ENCODE results near the gene TMF1. TPM values are rescaled to one million over a fixed set of nuclear protein-coding genes. Genes with fewer than 3 reads are reported as not detected.
A peak's percentile ranks its signal among the peaks of the same experiment; 100 is the strongest.

Gene TMF1
- total and polyA plus RNA-seq, 5 donors = 6.7 to 28.5 (median 21.8) TPM

- no peak for ATAC-seq
These were observed 20.0 kb downstream of the TMF1 start for GRCh38 chr3:69032142-69032541.

DNA sequence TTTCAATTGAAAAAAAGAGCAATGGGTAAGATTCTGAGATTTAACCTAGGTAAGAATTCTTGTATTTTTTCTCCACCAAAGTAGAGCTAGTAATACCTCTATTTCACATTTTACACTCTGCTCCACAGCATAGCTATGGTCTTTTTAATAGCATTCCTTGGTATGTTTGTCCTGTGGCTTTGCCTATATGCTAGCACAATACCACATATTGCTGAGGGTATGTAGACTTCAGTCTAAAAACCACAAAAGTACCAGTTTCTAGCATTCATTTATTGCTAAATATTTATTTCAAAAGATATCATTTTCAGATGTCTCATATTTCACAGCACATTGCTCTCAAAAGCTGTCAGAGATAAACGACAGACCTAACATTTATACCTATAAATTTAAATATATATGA lies 20.5 kb downstream of the TMF1 start:
- Histone ChIP-seq H3K4me3 (ENCODE audit: low read length) (no peak overlapping the region), H3K27ac (ENCODE audit: low read length) (no peak overlapping the region), H3K27me3 (ENCODE audit: control insufficient read depth, insufficient read depth) (no peaks in the 10 kb centered on the region), H3K4me1 (ENCODE audit: control insufficient read depth, insufficient read depth, low read length) (no peaks in the 10 kb centered on the region), H3K9me3 (ENCODE audit: control insufficient read depth, low read length) (no peaks in the 10 kb centered on the region)
- DNase-seq (no peak), ATAC-seq (no peak)
- intact Hi-C loops (cut with DNase I) = no loop called here
- 88% methylated on average over 1 of the region's 1 CpG for WGBS

More at GRCh38 chr3:69032142-69032541, 20.0 kb downstream of the TMF1 start:
- no peak for DNase-seq
- Histone ChIP-seq H3K4me1 (ENCODE audit: control insufficient read depth, insufficient read depth, low read length) (no peaks in the 10 kb centered on the region), H3K27ac (ENCODE audit: low read length) (no peak overlapping the region), H3K27me3 (ENCODE audit: control insufficient read depth, insufficient read depth) (no peaks in the 10 kb centered on the region), H3K9me3 (ENCODE audit: control insufficient read depth, low read length) (no peaks in the 10 kb centered on the region), H3K4me3 (ENCODE audit: low read length) (no peak overlapping the region)
- intact Hi-C loops (cut with DNase I) = no loop called here
- WGBS = 94% methylated on average over 2 of the region's 2 CpGs

DNA sequence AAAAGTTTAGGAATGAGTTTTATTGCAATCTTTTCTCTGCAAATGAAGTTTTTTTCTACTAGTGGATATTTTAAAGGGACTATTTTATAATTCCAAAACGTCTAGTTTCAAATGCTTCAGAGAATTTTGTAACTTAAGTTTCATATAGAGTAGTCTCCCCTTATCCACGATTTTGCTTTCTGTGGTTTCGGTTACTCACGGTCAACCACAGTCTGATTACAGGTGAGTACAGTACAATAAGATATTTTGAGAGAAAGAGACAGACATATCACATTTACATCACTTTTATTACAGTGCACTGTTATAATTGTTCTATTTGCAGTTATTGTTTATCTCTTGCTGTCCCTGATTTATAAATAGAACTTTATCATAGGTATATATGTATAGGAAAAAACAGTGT lies 31.3 kb downstream of the TMF1 start:
- H3K9me3 ChIP-seq (ENCODE audit: control insufficient read depth, low read length) = no peaks in the 10 kb centered on the region
- 74% methylated on average over 4 of the region's 4 CpGs for WGBS
- H3K27me3 ChIP-seq (ENCODE audit: control insufficient read depth, insufficient read depth) = no peaks in the 10 kb centered on the region
- no peaks in the 10 kb centered on the region for H3K4me1 ChIP-seq (ENCODE audit: control insufficient read depth, insufficient read depth, low read length)
- no peak for ATAC-seq
- H3K4me3 ChIP-seq (ENCODE audit: low read length) = no peak overlapping the region
- H3K27ac ChIP-seq (ENCODE audit: low read length) = no peak overlapping the region
- intact Hi-C loops (cut with DNase I) = no loop called here
- DNase-seq = no peak

GRCh38 chr3:69020424-69020823 lies 31.7 kb downstream of the TMF1 start:
- WGBS = 43% methylated on average over 2 of the region's 2 CpGs
- no peak for DNase-seq
- no peaks in the 10 kb centered on the region for H3K4me1 ChIP-seq (ENCODE audit: control insufficient read depth, insufficient read depth, low read length)

DNA sequence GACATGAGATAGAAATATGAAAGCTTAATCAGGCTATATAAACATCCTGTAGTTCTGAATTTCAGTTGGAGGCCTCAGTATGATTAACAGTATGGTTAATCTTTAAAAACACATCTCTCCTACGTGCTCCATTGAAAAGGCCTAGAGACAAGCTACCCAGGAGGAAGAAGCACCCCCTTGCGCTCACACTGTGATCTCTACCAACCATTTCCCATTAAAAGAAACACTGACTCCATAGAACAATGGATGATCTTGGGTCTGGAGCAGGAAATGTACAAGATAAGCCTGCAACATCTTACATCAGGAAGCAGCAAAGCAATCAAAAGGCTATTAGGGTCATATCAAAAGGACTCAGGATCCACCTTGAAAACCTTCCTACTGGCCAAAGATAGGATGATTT lies 35.2 kb downstream of the TMF1 start:
- H3K27ac ChIP-seq (ENCODE audit: low read length) = no peak overlapping the region
- DNase-seq (no peak), ATAC-seq (no peak)
- intact Hi-C loops (cut with DNase I) = no loop called here
- 78% methylated on average over 2 of the region's 2 CpGs for WGBS
- no peaks in the 10 kb centered on the region for H3K27me3 ChIP-seq (ENCODE audit: control insufficient read depth, insufficient read depth)
- H3K9me3 ChIP-seq (ENCODE audit: control insufficient read depth, low read length) = no peaks in the 10 kb centered on the region
- no peaks in the 10 kb centered on the region for H3K4me1 ChIP-seq (ENCODE audit: control insufficient read depth, insufficient read depth, low read length)
- no peak overlapping the region for H3K4me3 ChIP-seq (ENCODE audit: low read length)

More at GRCh38 chr3:69020424-69020823, 31.7 kb downstream of the TMF1 start:
- no peak for ATAC-seq
- intact Hi-C loops (cut with DNase I) = no loop called here
- no peak overlapping the region for H3K4me3 ChIP-seq (ENCODE audit: low read length)
- no peaks in the 10 kb centered on the region for H3K27me3 ChIP-seq (ENCODE audit: control insufficient read depth, insufficient read depth)
- H3K27ac ChIP-seq (ENCODE audit: low read length) = no peak overlapping the region
- no peaks in the 10 kb centered on the region for H3K9me3 ChIP-seq (ENCODE audit: control insufficient read depth, low read length)

- Histone ChIP-seq H3K27me3 (ENCODE audit: control insufficient read depth, insufficient read depth) (no peaks in the 10 kb centered on the region), H3K27ac (ENCODE audit: low read length) (no peak overlapping the region), H3K4me1 (ENCODE audit: control insufficient read depth, insufficient read depth, low read length) (no peaks in the 10 kb centered on the region), H3K4me3 (ENCODE audit: low read length) (no peak overlapping the region), H3K9me3 (ENCODE audit: control insufficient read depth, low read length) (no peaks in the 10 kb centered on the region)
- ATAC-seq (no peak), DNase-seq (no peak)
- WGBS = 96% methylated on average over 4 of the region's 4 CpGs
- intact Hi-C loops (cut with DNase I) = no loop called here
These were observed 36.0 kb downstream of the TMF1 start for GRCh38 chr3:69016102-69016501.

DNA sequence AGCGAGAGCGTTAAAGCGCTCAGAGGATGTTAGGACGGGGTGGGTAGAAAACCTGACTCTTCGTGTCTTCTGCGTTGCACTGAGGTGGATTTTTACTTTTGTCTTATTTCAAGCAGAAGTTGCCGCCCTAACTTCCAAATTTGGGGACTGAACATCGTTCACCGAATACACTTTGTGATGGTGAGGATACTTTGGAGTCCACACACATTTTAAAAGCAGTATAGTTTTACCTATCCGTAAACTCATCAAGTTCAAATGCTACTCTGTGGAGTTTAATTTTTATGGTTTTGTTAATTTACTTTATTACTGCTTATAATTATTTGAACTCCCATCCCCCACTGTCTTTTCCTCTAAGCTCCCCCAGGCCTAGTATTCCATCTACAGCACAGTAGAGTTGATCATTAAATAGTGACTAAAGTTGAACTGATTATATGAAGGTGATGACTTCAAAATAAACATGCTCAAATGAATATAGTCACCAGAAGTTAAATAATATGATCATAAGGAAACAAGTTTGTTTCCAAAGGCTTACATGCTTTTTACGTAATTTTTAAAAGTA lies 38.0 kb downstream of the TMF1 start:
- Histone ChIP-seq H3K4me1 (ENCODE audit: control insufficient read depth, insufficient read depth, low read length) (no peaks in the 10 kb centered on the region), H3K4me3 (ENCODE audit: low read length) (peak overlapping the region; percentile 90), H3K27me3 (ENCODE audit: control insufficient read depth, insufficient read depth) (no peaks in the 10 kb centered on the region), H3K9me3 (ENCODE audit: control insufficient read depth, low read length) (no peaks in the 10 kb centered on the region), H3K27ac (ENCODE audit: low read length) (peak overlapping the region; percentile 94)
- ATAC-seq (no peak), DNase-seq (no peak)
- 15% methylated on average over 11 of the region's 11 CpGs for WGBS
- intact Hi-C loops (cut with DNase I) = no loop called here

GRCh38 chr3:69013253-69014021 lies 38.7 kb downstream of the TMF1 start, which contains the start of gene EOGT:
Gene EOGT, minus strand, starts transcription at chr3:69013684. Its CDS starts 3,838 bp downstream, at chr3:69009846.
- Histone ChIP-seq H3K27ac (ENCODE audit: low read length) (peak within 1 kb of the TSS; percentile 94), H3K4me1 (ENCODE audit: control insufficient read depth, insufficient read depth, low read length) (peaks cover 2% of the 10 kb centered on the region), H3K4me3 (ENCODE audit: low read length) (peak within 1 kb of the TSS; percentile 90), H3K27me3 (ENCODE audit: control insufficient read depth, insufficient read depth) (no peaks in the 10 kb centered on the region), H3K9me3 (ENCODE audit: control insufficient read depth, low read length) (no peaks in the 10 kb centered on the region)
- intact Hi-C loops (cut with DNase I) = no loop called here
- peak; percentile 93 to 98 (median 96) for DNase-seq
- peak; percentile 91 to 92 for ATAC-seq
- WGBS = under 1% methylated on average over 95 of the region's 96 CpGs

- Histone ChIP-seq H3K4me3 (ENCODE audit: low read length) (peak overlapping the region; percentile 90), H3K9me3 (ENCODE audit: control insufficient read depth, low read length) (no peaks in the 10 kb centered on the region), H3K27ac (ENCODE audit: low read length) (peak overlapping the region; percentile 94), H3K4me1 (ENCODE audit: control insufficient read depth, insufficient read depth, low read length) (peaks cover 2% of the 10 kb centered on the region), H3K27me3 (ENCODE audit: control insufficient read depth, insufficient read depth) (no peaks in the 10 kb centered on the region)
- WGBS = 3% methylated on average over 36 of the region's 36 CpGs
- intact Hi-C loops (cut with DNase I) = no loop called here
- DNase-seq (peak; percentile 73 to 88 (median 85)), ATAC-seq (peak; percentile 53 to 56)
These were observed 39.3 kb downstream of the TMF1 start for GRCh38 chr3:69012800-69013252.

DNA sequence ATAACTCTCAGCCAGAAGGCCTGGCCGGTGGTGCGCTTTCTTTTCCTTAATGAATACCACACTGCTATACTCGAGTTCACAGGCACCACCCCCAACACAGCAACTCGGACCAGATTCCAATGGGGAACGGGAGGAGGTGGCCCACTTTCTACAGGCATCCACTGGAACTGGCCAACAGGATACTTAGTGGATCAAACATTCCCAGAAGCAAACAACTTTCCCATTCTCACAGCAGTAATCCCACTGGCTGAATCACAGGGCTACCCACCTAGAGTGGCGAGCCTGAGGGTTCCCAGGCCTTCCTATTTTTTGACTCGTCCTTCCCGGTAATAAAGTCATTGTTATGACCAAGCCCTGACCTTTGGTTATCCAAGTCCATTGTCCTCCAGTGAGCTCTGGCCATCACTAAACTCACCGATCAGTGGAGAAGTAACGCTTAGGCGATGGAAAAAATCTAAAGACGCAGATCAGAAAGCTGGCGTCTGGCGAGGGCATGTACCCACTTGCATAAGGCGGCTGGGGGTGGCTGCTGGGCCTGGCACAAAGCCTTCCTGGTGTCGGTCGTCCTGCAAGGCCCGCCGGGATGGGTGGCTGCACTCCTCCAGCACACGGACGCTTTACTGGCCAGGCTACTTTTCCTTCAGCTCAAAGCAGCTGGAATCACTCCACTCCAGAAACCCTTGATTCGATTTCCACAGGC lies 39.9 kb downstream of the TMF1 start:
- WGBS = 44% methylated on average over 22 of the region's 22 CpGs
- intact Hi-C loops (cut with DNase I) = no loop called here
- Histone ChIP-seq H3K27me3 (ENCODE audit: control insufficient read depth, insufficient read depth) (no peaks in the 10 kb centered on the region), H3K4me1 (ENCODE audit: control insufficient read depth, insufficient read depth, low read length) (peaks cover 2% of the 10 kb centered on the region), H3K27ac (ENCODE audit: low read length) (peak overlapping the region; percentile 94), H3K4me3 (ENCODE audit: low read length) (peak overlapping the region; percentile 90), H3K9me3 (ENCODE audit: control insufficient read depth, low read length) (no peaks in the 10 kb centered on the region)
- peak; percentile 59 to 84 (median 78) for DNase-seq
- ATAC-seq = peak; percentile 35 to 38
